HEK293 (cell line): ENCODE data around the gene RIN2.
"Not testable (repeated sequence)": the region's sequence is repeated elsewhere in the genome, so short reads cannot be mapped to it uniquely, and the experiment has no call there.

ENCODE experiments used
- KLF16 ChIP-seq: fragments of 450-650 bp; formaldehyde crosslinking; IDR thresholded peaks from 2 replicates; pipeline ENCODE4 v1.5.1; 2017; ENCODE audit warnings: missing biosample characterization, missing genetic modification characterization
- REST ChIP-seq: fragments of 450-650 bp; formaldehyde crosslinking; IDR thresholded peaks from 2 replicates; pipeline ENCODE4 v1.5.1; 2016; ENCODE audit warnings: missing biosample characterization, missing genetic modification characterization
- ZNF510 ChIP-seq: fragments of 450-650 bp; formaldehyde crosslinking; IDR thresholded peaks from 2 replicates; pipeline ENCODE4 v1.5.1; 2018; ENCODE audit warnings: mild to moderate bottlenecking, missing genetic modification characterization, missing biosample characterization; ENCODE audit not compliant: insufficient replicate concordance

GRCh38 chr20:19754201-19754600 is 3.9 kb upstream of the RIN2 start:
- not testable (repeated sequence) for TF ChIP-seq KLF16, ZNF510, REST (tag by site-specific recombination)
